Stimulated activated CD8-positive, alpha-beta memory T cell treated with anti-CD3 and anti-CD28 coated beads, Interleukin-4, amount 100 ng/mL, for 24 hours (primary cell): ENCODE results near the gene APC2.

Experiments used
- DNase-seq: peaks from one replicate; pipeline ENCODE4 v3.0.0-alpha.2; 2020; ENCODE audit warnings: low read depth

The APC2 gene

GRCh38 chr19:1449467-1450442, at the start of gene APC2:
TSS of gene APC2 (plus strand) at chr19:1450121. CDS start at chr19:1453002, 2,881 bp downstream.
- no peak for DNase-seq

GRCh38 chr19:1400281-1401137, 49.4 kb upstream of the APC2 start:
- no peak for DNase-seq

GRCh38 chr19:1401138-1401888, 48.6 kb upstream of the APC2 start, which contains the start of gene GAMT:
TSS of gene GAMT (minus strand) at chr19:1401542. CDS start at chr19:1401476, 66 bp downstream.
- peak; percentile 44 for DNase-seq

- no peak for DNase-seq
Observed at GRCh38 chr19:1401889-1402217, 48.1 kb upstream of the APC2 start.

GRCh38 chr19:1402411-1403070, 47.4 kb upstream of the APC2 start:
- DNase-seq, result no peak

GRCh38 chr19:1406774-1407527, 43.0 kb upstream of the APC2 start:
- DNase-seq, result peak; percentile 100

- DNase-seq, result peak; percentile 29
Observed at GRCh38 chr19:1407528-1408299, 42.2 kb upstream of the APC2 start, which contains the start of gene DAZAP1. TSS of gene DAZAP1 (plus strand) at chr19:1407586. CDS start at chr19:1407774, 188 bp downstream.

GRCh38 chr19:1408300-1409203, 41.4 kb upstream of the APC2 start:
- DNase-seq, result peak; percentile 48

GRCh38 chr19:1409204-1410005, 40.5 kb upstream of the APC2 start:
- no peak for DNase-seq

- no peak for DNase-seq
Observed at GRCh38 chr19:1410136-1410786, 39.7 kb upstream of the APC2 start.

GRCh38 chr19:1410789-1411188, 39.1 kb upstream of the APC2 start:
- no peak for DNase-seq

- no peak for DNase-seq
Observed at GRCh38 chr19:1411255-1412191, 38.4 kb upstream of the APC2 start.

- DNase-seq, result no peak
Observed at GRCh38 chr19:1412323-1412923, 37.5 kb upstream of the APC2 start.

GRCh38 chr19:1412995-1413800, 36.7 kb upstream of the APC2 start:
- DNase-seq, result no peak
